NCI-H146 treated with DMSO at 0.1 percent for 48 hours (cell line): Measurements from ENCODE around the gene RAP1GAP.

ENCODE experiments used
- DNase-seq: peaks from one replicate; lab custom pipeline; 2025; ENCODE audit not compliant: unreplicated experiment; lab: John Stamatoyannopoulos, UW

Gene RAP1GAP

GRCh38 chr1:21628798-21629393 is 40.3 kb downstream of the RAP1GAP start:
- no peak for DNase-seq

- DNase-seq, result no peak
Observed at GRCh38 chr1:21626921-21627339, 42.2 kb downstream of the RAP1GAP start.

GRCh38 chr1:21625390-21626190 is 43.6 kb downstream of the RAP1GAP start:
- DNase-seq, result no peak

DNA sequence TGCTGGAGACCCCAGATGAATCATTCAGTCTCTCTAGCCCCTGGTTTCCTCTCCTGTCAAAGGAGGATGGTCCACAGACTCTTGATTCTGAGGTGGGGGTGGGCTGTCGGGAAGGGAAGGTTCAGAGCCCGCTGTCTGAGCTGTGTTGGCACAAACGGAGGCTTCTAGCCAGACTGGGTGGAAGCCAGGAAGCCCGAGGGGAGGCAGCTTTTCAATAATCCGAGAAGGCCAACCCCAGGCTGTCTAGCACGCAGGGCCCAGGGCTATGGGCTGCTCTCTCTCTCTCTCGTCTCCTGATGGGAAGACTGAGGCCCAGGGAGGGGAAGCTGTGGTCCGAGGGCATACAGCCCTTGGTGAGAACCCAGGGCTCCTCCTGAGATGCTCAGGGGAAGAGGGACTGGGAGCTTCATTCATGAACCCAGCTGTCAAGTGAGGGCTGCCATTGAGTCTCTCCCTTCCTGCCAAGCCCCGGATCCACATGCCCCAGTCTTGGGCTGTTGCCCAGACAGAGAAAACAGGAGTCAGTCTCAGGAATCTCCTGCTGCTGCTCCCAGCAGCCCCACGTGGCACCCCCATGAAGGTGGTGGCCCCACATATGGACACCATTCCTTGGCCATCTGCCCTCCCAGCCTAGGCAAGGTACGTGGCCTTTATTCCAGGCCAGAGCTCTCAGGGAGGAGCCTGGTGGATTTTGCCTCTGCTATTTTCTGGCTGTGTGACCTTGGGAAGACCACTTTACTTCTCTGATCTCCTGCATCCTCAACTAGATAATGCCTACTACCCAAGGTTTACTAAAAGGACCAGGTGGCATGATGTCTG is 44.4 kb downstream of the RAP1GAP start:
- no peak for DNase-seq

DNA sequence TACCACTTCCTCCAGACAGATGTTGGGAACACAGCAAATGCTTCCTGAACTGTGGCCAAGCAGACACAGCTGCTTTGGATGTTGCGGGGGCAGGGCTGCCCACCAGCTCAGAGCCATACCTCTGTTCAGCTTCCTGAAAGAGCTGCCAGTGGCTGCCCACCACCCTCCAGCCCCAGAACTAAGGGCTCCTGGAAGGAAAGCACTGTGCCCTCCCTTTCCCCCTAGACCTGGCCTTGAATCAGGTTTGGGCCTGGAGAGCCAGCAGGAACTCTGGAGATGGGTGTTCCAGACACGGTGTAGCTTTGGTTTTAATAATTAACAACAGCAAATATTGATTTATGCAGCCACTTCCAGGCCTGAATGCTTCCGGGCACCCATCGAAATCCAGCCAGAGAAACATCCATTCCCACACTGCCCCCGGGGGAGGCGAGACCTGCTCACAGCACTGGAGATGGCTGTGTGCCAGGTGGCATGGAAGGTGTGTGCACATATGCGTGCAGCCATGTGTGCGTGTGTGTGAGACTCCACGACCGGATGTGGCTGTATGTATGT is 45.7 kb downstream of the RAP1GAP start:
- DNase-seq, result peak; percentile 3

DNA sequence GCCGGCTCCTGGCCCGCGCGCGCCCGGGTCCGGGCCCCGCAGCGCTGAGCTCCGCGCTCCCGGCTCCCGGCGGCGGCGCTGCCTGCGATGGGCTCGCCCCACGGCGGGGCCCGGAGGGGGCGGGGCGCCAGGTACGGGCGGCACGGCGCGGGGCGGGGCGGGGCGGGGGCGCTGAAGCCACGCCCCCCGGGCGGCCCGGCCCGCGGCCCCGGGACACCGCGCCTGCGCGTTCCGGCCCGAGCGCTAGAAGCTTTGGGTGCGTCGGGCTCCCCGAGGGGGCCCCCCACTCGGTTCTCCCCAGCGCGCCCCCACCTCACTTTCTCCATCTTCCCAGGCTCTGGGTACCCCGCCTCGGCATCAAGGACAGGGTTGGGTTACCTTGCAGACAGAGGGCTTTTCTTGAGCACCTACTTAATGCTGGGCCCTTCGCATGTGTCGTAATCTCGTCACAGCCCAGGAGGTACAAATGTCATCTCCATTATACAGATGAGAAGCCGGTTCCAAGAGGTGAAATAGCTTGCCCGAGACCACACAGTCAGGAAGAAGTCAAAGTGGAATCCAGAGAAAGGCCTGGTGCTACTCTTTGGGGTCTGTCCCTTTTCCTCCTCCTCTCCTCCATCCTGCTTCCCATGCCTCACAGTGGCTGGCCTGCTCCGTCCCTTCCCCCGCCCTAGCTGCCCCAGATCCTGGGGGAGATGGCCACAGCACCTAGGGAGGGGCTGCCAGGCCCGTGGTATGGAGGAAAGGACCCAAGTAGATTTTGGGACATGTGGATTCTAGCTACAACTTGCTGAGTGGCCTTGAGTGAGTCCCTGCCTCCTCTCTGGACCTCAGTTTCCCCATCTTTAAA is 46.5 kb downstream of the RAP1GAP start:
- no peak for DNase-seq

DNA sequence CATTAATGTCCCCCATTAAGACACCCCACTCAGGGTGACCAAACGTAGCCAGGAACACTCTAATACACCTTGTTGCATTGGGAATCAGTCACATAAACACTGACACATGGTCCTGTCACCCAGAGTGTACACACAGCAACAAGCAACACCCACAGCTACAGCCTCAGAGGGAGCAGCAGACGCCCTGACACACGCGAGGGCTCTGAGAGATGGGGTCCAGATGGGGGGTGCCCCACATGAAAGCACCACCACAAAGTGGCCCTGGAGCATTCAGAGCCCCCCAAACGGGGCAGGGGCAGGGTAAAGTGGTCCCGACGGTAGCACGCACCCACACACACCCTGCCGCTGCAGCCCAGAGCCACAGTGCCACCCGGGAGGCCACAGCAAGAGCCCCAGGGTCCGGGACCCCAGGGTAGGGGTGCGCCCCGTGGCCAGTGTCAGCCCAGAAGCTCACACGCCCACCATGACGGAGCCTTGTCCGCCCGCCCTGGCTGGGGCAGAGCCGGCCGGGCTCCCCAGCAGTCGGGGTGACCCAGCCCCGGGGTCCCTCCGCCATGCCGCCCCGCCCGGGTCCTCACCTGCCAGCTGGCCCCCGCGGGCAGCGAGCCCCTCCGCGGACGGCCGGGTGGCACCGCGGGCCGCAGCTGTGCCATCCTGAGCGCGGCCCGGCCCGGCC is 47.3 kb downstream of the RAP1GAP start:
- no peak for DNase-seq

DNA sequence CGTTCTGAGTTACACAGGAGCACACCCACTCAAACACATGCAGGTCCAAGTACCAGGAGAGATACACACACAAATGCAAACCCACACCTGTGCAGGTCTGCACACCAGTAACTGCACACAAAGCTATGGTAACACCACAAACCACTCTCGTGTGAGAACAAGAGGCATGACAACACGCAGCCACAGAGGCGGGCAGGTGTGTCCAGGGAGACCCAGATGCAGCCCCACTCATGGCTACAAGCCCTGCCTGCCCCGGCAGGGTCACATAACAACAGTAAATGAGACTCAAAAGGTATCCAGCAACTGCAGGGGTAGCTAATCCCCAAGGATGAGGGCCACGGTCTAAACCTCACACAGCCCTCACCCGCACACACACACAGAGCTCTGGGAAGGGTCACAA is 48.1 kb downstream of the RAP1GAP start:
- DNase-seq, result no peak

GRCh38 chr1:21620496-21620895 is 48.7 kb downstream of the RAP1GAP start:
- no peak for DNase-seq

- no peak for DNase-seq
Observed at GRCh38 chr1:21620011-21620410, 49.1 kb downstream of the RAP1GAP start.

DNA sequence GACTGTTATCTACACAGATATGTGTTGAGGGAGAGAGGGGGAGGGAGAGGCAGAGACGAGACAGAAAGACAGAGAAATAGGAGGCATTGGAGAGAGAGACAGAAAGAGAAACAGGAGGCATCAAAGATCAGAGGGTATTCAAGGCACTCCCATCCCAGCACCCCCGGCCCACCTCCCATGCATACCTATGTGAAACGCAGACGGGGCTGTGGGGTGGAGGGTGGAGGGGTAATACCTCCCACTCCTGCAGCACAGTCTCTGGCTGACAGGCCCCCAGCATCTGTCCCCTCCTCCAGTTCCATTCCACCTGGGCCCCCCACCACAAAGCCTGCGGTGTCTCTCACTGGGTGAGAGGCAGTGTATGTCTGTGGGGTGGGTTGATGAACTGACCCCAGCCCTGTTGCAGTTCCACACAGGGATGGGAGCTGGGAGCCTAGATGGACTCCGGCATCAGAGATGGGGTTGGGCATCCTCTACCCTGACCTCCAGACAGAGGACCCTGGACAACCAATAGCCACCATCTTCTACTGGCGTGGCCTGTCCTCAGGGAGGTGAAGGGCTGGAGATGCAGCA is 49.7 kb downstream of the RAP1GAP start:
- DNase-seq, result no peak

GRCh38 chr1:21618561-21619374 is 50.4 kb downstream of the RAP1GAP start:
- no peak for DNase-seq

DNA sequence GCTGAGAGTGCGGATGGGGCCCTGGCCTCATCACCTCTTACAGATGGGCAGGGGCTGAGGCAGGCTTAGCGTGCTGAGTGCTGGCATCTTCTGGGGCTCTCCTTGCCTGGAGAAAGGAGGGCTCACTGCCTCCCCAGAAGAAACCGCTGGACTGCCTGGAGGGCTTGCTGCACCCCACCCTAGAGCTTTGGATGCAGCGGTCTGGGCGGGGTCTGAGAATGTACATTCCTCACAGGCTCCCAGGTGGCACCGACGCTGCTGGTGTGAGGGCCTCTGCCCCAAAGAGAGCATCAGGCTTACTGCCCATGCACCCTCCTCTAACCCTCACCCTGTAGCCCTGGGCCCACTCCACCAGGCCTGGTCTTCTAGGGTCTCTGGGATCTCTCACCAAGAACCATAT is 51.1 kb downstream of the RAP1GAP start:
- DNase-seq, result no peak

- no peak for DNase-seq
Observed at GRCh38 chr1:21617126-21617738, 51.9 kb downstream of the RAP1GAP start.

- no peak for DNase-seq
Observed at GRCh38 chr1:21616372-21616771, 52.8 kb downstream of the RAP1GAP start.

- no peak for DNase-seq
Observed at GRCh38 chr1:21614419-21615115, 54.6 kb downstream of the RAP1GAP start.

GRCh38 chr1:21613072-21613867 is 55.9 kb downstream of the RAP1GAP start:
- DNase-seq, result no peak
